ENCODE data around the gene ZGPAT. TPM values are rescaled to one million over a fixed set of nuclear protein-coding genes. Genes with fewer than 3 reads are reported as not detected.
A peak's percentile ranks its signal among the peaks of the same experiment; 100 is the strongest.

ZGPAT gene
- total and polyA plus RNA-seq, 2 donors (not counting 1 experiment from before 2014, with no cell fraction given) = 46.1 to 62.1 TPM

DNA sequence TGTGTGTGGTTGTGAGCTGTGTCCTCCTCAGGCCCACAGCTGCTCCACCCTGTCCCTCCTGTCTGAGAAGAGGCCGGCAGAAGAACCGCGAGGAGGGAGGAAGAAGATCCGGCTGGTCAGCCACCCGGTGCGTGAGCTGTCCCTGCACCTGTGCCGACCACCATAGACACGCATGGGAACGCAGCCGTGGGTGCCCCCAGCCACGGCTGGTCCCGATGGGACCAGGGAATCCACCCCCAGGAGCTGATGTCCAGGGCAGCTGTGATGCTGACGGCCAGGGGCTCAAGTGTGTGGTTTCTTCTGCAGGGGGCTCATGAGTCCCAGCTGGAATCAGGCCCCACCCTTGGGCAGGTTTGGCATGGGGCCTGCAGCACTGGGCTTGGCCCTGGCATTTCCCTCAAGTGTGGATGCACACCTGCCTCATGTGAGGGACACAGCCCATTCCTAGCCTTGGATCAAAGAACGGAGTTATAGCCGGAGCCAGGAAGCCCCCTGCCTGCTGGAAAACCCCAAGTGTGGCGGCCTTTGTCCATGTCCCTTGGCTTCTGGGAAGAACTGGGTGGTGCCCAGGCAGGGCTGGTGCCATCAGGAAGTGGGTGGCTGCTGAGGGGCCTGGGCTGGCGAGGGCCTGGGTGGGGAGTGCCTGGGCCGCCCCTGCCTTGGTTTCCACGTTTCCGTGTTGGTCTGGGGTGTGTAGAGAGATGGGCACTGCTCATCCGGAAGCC is 16.0 kb upstream of the ZGPAT start:
- Mint-ChIP-seq H3K27ac (peak overlapping the region; percentile 26), H3K9me3 (ENCODE audit: insufficient read depth) (no peaks in the 10 kb centered on the region), H3K4me1 (peaks cover 10% of the 10 kb centered on the region), H3K27me3 (no peaks in the 10 kb centered on the region), H3K4me3 (no peak overlapping the region)
- ChIA-PET CTCF (no interaction called here), POLR2A (no interaction called here)
- 75% methylated on average over 21 of the region's 21 CpGs for WGBS (ENCODE audit: insufficient coverage)
- Histone ChIP-seq H3K27ac (ENCODE audit: low read length in 2 of 2) (no peak overlapping the region), H2AFZ (ENCODE audit: insufficient read depth, low read depth, low read length, poor library complexity, severe bottlenecking) (no peak overlapping the region), H3K36me3 (replicated peaks in 1 of 2; ENCODE audit: control extremely low read depth in 1 of 2, control insufficient read depth in 1 of 2, extremely low read depth in 1 of 2, insufficient read depth in 2 of 2, low read length in 1 of 2) (peaks cover 0 to 5% of the 10 kb centered on the region in 2 experiments), H3K27me3 (replicated peaks in 1 of 4; ENCODE audit: control extremely low read depth in 1 of 4, control insufficient read depth in 3 of 4, insufficient read depth in 4 of 4, low read length in 3 of 4) (peaks cover 0 to 4% (median 0%) of the 10 kb centered on the region in 4 experiments), H4K20me1 (ENCODE audit: control insufficient read depth, insufficient read depth, low read length, poor library complexity, severe bottlenecking) (peaks cover 21% of the 10 kb centered on the region), H3K4me3 (ENCODE audit: control extremely low read depth in 1 of 5, extremely low read depth in 1 of 5, insufficient read depth in 1 of 5, low read depth in 2 of 5, low read length in 4 of 5) (no peak overlapping the region), H3K9me3 (ENCODE audit: control extremely low read depth in 1 of 3, control insufficient read depth in 2 of 3, insufficient read depth in 1 of 3, low read length in 2 of 3) (peaks cover 0 to 5% (median 0%) of the 10 kb centered on the region in 3 donors), H3K4me1 (ENCODE audit: control insufficient read depth in 2 of 2, insufficient read depth in 2 of 2, low read length in 2 of 2) (peaks cover 11 to 20% of the 10 kb centered on the region in 2 donors), H3K9ac (ENCODE audit: low read length) (no peak overlapping the region), H3K4me2 (replicated peaks; ENCODE audit: low read depth, low read length, poor library complexity, severe bottlenecking) (no peak overlapping the region), H3K79me2 (ENCODE audit: control insufficient read depth, insufficient read depth, low read length) (no peaks in the 10 kb centered on the region)
- DNase-seq (no peak), ATAC-seq (ENCODE audit: low read depth) (no peak)
- intact Hi-C loops (cut with micrococcal nuclease) = no loop called here
- TF ChIP-seq, protein P1, sequence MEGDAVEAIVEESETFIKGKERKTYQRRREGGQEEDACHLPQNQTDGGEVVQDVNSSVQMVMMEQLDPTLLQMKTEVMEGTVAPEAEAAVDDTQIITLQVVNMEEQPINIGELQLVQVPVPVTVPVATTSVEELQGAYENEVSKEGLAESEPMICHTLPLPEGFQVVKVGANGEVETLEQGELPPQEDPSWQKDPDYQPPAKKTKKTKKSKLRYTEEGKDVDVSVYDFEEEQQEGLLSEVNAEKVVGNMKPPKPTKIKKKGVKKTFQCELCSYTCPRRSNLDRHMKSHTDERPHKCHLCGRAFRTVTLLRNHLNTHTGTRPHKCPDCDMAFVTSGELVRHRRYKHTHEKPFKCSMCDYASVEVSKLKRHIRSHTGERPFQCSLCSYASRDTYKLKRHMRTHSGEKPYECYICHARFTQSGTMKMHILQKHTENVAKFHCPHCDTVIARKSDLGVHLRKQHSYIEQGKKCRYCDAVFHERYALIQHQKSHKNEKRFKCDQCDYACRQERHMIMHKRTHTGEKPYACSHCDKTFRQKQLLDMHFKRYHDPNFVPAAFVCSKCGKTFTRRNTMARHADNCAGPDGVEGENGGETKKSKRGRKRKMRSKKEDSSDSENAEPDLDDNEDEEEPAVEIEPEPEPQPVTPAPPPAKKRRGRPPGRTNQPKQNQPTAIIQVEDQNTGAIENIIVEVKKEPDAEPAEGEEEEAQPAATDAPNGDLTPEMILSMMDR (IDR thresholded peaks at IDR 0.05) = no peak
- no peak for TF ChIP-seq EZH2 (IDR thresholded peaks at IDR 0.05; ENCODE audit: borderline replicate concordance, insufficient read depth, low read depth, low read length, poor library complexity, severe bottlenecking)

DNA sequence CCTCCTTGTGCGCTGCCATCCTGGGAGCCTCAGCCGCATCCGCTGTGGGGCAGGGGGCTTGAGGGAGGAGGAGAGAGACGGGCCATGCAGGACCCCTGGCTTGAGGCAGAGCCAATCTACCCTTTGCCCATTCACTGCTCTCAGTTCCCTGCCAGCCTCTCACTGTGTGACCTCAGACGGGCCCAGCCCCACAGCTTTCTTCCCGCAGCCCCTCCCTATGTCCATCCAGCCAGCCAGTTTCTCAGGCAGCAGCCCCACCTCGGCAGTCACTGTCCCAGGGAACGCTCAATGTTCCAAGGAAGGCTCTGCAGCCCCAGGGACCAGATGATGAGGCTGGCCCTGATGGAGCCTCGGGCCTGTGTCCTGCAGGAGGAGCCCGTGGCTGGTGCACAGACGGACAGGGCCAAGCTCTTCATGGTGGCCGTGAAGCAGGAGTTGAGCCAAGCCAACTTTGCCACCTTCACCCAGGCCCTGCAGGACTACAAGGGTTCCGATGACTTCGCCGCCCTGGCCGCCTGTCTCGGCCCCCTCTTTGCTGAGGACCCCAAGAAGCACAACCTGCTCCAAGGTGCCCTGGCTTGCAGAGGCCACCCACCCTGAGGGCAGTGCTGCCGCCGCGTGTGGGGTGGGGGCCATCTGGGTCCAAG is 15.3 kb upstream of the ZGPAT start:
- peaks cover 18 to 20% of the 10 kb centered on the region in 2 donors for H3K4me1 ChIP-seq (ENCODE audit: control insufficient read depth in 2 of 2, insufficient read depth in 2 of 2, low read length in 2 of 2)
- H3K27ac ChIP-seq (ENCODE audit: low read length in 2 of 2) = no peak overlapping the region
- H3K9me3 ChIP-seq (ENCODE audit: control extremely low read depth in 1 of 3, control insufficient read depth in 2 of 3, insufficient read depth in 1 of 3, low read length in 2 of 3) = peaks cover 0 to 5% (median 0%) of the 10 kb centered on the region in 3 donors
- ATAC-seq (ENCODE audit: low read depth) (no peak), DNase-seq (peak; percentile 16)
- Mint-ChIP-seq H3K4me3 (no peak overlapping the region), H3K27me3 (no peaks in the 10 kb centered on the region), H3K27ac (peak overlapping the region; percentile 59), H3K9me3 (ENCODE audit: insufficient read depth) (no peaks in the 10 kb centered on the region), H3K4me1 (peaks cover 15% of the 10 kb centered on the region)
- POLR2A ChIA-PET = no interaction called here
- H3K27me3 ChIP-seq (replicated peaks in 1 of 4; ENCODE audit: control extremely low read depth in 1 of 4, control insufficient read depth in 3 of 4, insufficient read depth in 4 of 4, low read length in 3 of 4) = peaks cover 0 to 5% (median 0%) of the 10 kb centered on the region in 4 experiments
- no peak for TF ChIP-seq EZH2 (IDR thresholded peaks at IDR 0.05; ENCODE audit: borderline replicate concordance, insufficient read depth, low read depth, low read length, poor library complexity, severe bottlenecking)
- TF ChIP-seq, protein P1 (IDR thresholded peaks at IDR 0.05) = no peak
- whole genome bisulfite sequencing (ENCODE audit: insufficient coverage) = 93% methylated on average over 18 of the region's 20 CpGs
- H3K4me2 ChIP-seq (replicated peaks; ENCODE audit: low read depth, low read length, poor library complexity, severe bottlenecking) = no peak overlapping the region
- H2AFZ ChIP-seq (ENCODE audit: insufficient read depth, low read depth, low read length, poor library complexity, severe bottlenecking) = no peak overlapping the region
- peaks cover 5% of the 10 kb centered on the region for H3K79me2 ChIP-seq (ENCODE audit: control insufficient read depth, insufficient read depth, low read length)
- intact Hi-C loops (cut with micrococcal nuclease) = no loop called here
- H4K20me1 ChIP-seq (ENCODE audit: control insufficient read depth, insufficient read depth, low read length, poor library complexity, severe bottlenecking) = peaks cover 28% of the 10 kb centered on the region
- CTCF ChIA-PET = no interaction called here
- no peak overlapping the region for H3K4me3 ChIP-seq (ENCODE audit: control extremely low read depth in 1 of 5, extremely low read depth in 1 of 5, insufficient read depth in 1 of 5, low read depth in 2 of 5, low read length in 4 of 5)
- H3K36me3 ChIP-seq (replicated peaks in 1 of 2; ENCODE audit: control extremely low read depth in 1 of 2, control insufficient read depth in 1 of 2, extremely low read depth in 1 of 2, insufficient read depth in 2 of 2, low read length in 1 of 2) = peaks cover 0 to 5% of the 10 kb centered on the region in 2 experiments
- H3K9ac ChIP-seq (ENCODE audit: low read length) = no peak overlapping the region
